HepG2 (cell line): ENCODE results near the gene C5AR1. TPM values are rescaled to one million over a fixed set of nuclear protein-coding genes. Genes with fewer than 3 reads are reported as not detected.
A peak's percentile ranks its signal among the peaks of the same experiment; 100 is the strongest.

Experiments used
- ATAC-seq: fragments of 200-7000 bp; cut with Tn5 transposase; 3 replicates; pipeline ENCODE4 v1.9.1; 2020; ENCODE audit warnings: mild to moderate bottlenecking, moderate library complexity
- BruUV-seq: library from RNA; stranded (reverse); fragments of 400-500 nt; replicated peaks from 2 replicates; lab custom pipeline; 2021; lab: Mats Ljungman, UMichigan
- CTCF ChIA-PET: fragments of 300-600 bp; formaldehyde crosslinking; extraction: SDS; loops from one replicate; lab custom pipeline; 2021; ENCODE audit warnings: low total read pairs, inconsistent platforms, low intra/inter-chr PET ratio; lab: Yijun Ruan, JAX
- POLR2A ChIA-PET: fragments of 350-600 bp; sonication (Branson Sonifier 250); formaldehyde crosslinking; loops from one replicate; lab custom pipeline; 2020; ENCODE audit warnings: antibody characterized with exemption, inconsistent platforms; lab: Yijun Ruan, JAX
- DNase-seq: peaks from one replicate; pipeline ENCODE4 v3.0.0-alpha.2; 2015; ENCODE audit warnings: low spot score
- FAIRE-seq: peaks from 3 replicates; lab custom pipeline; 2011; peaks lifted over from hg19 to GRCh38; lab: Jason Lieb, UNC
- H2AFZ ChIP-seq: one replicate; pipeline ENCODE4 v1.6.1; 2011; ENCODE audit warnings: low read length, inconsistent platforms
- H3K27ac ChIP-seq: fragments of 300-600 bp; 3 replicates; pipeline ENCODE4 v1.8.0; 2011; ENCODE audit warnings: mixed run types, mild to moderate bottlenecking, mixed read lengths, low read length, inconsistent platforms; ENCODE audit not compliant: insufficient read depth; ENCODE audit errors: extremely low read length
- H3K27me3 ChIP-seq, 2 experiments: fragments of 200-600 bp in 1 of 2; 2 replicates in 1 of 2; 3 replicates in 1 of 2; pipeline versions ENCODE4 v1.6.0 to v1.8.0; 2011; ENCODE audit warnings: low read length in 2 of 2, mild to moderate bottlenecking in 2 of 2, moderate library complexity in 2 of 2, inconsistent platforms in 1 of 2; ENCODE audit not compliant: insufficient read depth in 2 of 2, control insufficient read depth in 1 of 2
- H3K36me3 ChIP-seq, 2 experiments: fragments of 200-600 bp in 1 of 2; replicated peaks in 1 of 2; 2 replicates in 1 of 2; 3 replicates in 1 of 2; pipeline versions ENCODE4 v1.5.1 to v1.8.0; 2011; ENCODE audit warnings: low read length in 2 of 2, inconsistent platforms in 1 of 2; ENCODE audit not compliant: insufficient read depth in 2 of 2, control insufficient read depth in 1 of 2
- H3K4me1 ChIP-seq: 2 replicates; pipeline ENCODE4 v1.5.1; 2012; ENCODE audit warnings: low read length, inconsistent platforms; ENCODE audit not compliant: insufficient read depth
- H3K4me2 ChIP-seq: 2 replicates; pipeline ENCODE4 v1.6.0; 2011; ENCODE audit warnings: low read depth, low read length, inconsistent platforms
- H3K4me3 ChIP-seq, 3 experiments: fragments of 200-600 bp in 1 of 3; sonication (generic), shearing (Covaris generic) in 1 of 3; replicated peaks in 1 of 3; 2 replicates each; pipeline ENCODE4 v1.5.1; 2011 to 2016; ENCODE audit warnings: low read length in 3 of 3, inconsistent platforms in 2 of 3, low read depth in 2 of 3, mild to moderate bottlenecking in 2 of 3, control low read depth in 1 of 3, mixed read lengths in 1 of 3; ENCODE audit not compliant: insufficient read depth in 1 of 3
- H3K79me2 ChIP-seq: one replicate; pipeline ENCODE4 v1.6.1; 2011; ENCODE audit warnings: low read length, inconsistent platforms; ENCODE audit not compliant: insufficient read depth
- H3K9ac ChIP-seq: 2 replicates; pipeline ENCODE4 v1.6.0; 2011; ENCODE audit warnings: mild to moderate bottlenecking, low read depth, low read length, inconsistent platforms; ENCODE audit not compliant: insufficient read depth
- H3K9me3 ChIP-seq: 2 replicates; pipeline ENCODE4 v1.5.1; 2012; ENCODE audit warnings: mild to moderate bottlenecking, low read length
- H4K20me1 ChIP-seq: 2 replicates; pipeline ENCODE4 v1.6.0; 2011; ENCODE audit warnings: inconsistent platforms, mild to moderate bottlenecking, low read length, moderate library complexity; ENCODE audit not compliant: insufficient read depth
- ATF7-NPFF ChIP-seq: sonication (generic); formaldehyde crosslinking; IDR thresholded peaks from 2 replicates; pipeline ENCODE4 v1.8.1; 2023; ENCODE audit warnings: mild to moderate bottlenecking, low read depth, missing genetic modification reagents, moderate library complexity
- MAF1 ChIP-seq: sonication (generic); formaldehyde crosslinking; IDR thresholded peaks from 2 replicates; pipeline ENCODE4 v1.5.0; 2020; ENCODE audit warnings: missing genetic modification reagents, borderline replicate concordance
- NFE2L1 ChIP-seq: sonication (generic); formaldehyde crosslinking; IDR thresholded peaks from 2 replicates; pipeline ENCODE4 v1.4.0; 2020; ENCODE audit warnings: missing genetic modification reagents, mild to moderate bottlenecking, borderline replicate concordance
- SALL1 ChIP-seq: sonication (generic); formaldehyde crosslinking; IDR thresholded peaks from 2 replicates; pipeline ENCODE4 v1.8.0; 2022; ENCODE audit warnings: mild to moderate bottlenecking, missing genetic modification reagents
- ZBTB38 ChIP-seq: sonication (generic); formaldehyde crosslinking; IDR thresholded peaks from 2 replicates; pipeline ENCODE4 v1.5.1; 2020; ENCODE audit warnings: mild to moderate bottlenecking, missing genetic modification reagents
- ZNF354B ChIP-seq: sonication (generic); formaldehyde crosslinking; IDR thresholded peaks from 2 replicates; pipeline ENCODE4 v1.8.0; 2022; ENCODE audit warnings: mild to moderate bottlenecking, missing genetic modification reagents
- WGBS: methylation state at CpG from one replicate; pipeline ENCODE4 v1.1.6; 2017; ENCODE audit warnings: low lambda C conversion rate; 5-methylcytosine and 5-hydroxymethylcytosine counted together
- in situ Hi-C: cut with HindIII; loops from 2 replicates; pipeline ENCODE4 v1.10.0; 2017; ENCODE audit warnings: low pct_unique_long_range_greater_than_20kb; ENCODE audit not compliant: extremely low pct_ligation_motif_present
- intact Hi-C: fragments of 100-400 bp; cut with micrococcal nuclease; formaldehyde crosslinking; loops from one replicate; pipeline ENCODE4 v1.10.0; 2022; ENCODE audit not compliant: unreplicated experiment
- polyA plus RNA-seq, 8 experiments: library from polyadenylated mRNA; depleted of rRNA in 3 of 8; stranded (reverse) in 7 of 8; unstranded in 1 of 8; fragments of >200 nt; fragmentation: Illumina TruSeq in 4 of 8; extraction: Trizol in 4 of 8; gene quantifications; 2 replicates each; pipeline versions ENCODE4 v1.2.1 to v1.2.3, GENCODE V29; 2011 to 2016; ENCODE audit warnings: low read depth in 4 of 8, missing spikeins in 1 of 8, mixed read lengths in 1 of 8; ENCODE audit not compliant: insufficient read depth in 1 of 8
- total RNA-seq, 5 experiments: library from RNA; depleted of rRNA; stranded (reverse); fragments of >200 nt; fragmentation: Illumina TruSeq; extraction: Trizol; gene quantifications; 2 replicates each; pipeline ENCODE4 v1.2.3, GENCODE V29; 2016; ENCODE audit warnings: low read depth in 1 of 5
- TF ChIP-seq, protein P1 (sequence below): sonication (generic); formaldehyde crosslinking; IDR thresholded peaks from 2 replicates; pipeline ENCODE4 v1.5.0; 2020; ENCODE audit warnings: mild to moderate bottlenecking, missing genetic modification reagents
- TF ChIP-seq, protein P2 (sequence below): sonication (generic); formaldehyde crosslinking; IDR thresholded peaks from 2 replicates; pipeline ENCODE4 v1.4.0; 2020; ENCODE audit warnings: missing genetic modification reagents, borderline replicate concordance
- TF ChIP-seq, protein P3 (sequence below): IDR thresholded peaks from 2 replicates; pipeline ENCODE4 v1.4.0; 2020; ENCODE audit warnings: mild to moderate bottlenecking, missing genetic modification reagents

C5AR1 gene
- total and polyA plus RNA-seq, 2 of the 13 experiments (the other 11 are each of a cell fraction or from before 2014, with no cell fraction given), result 0.07 to 1.6 TPM

DNA sequence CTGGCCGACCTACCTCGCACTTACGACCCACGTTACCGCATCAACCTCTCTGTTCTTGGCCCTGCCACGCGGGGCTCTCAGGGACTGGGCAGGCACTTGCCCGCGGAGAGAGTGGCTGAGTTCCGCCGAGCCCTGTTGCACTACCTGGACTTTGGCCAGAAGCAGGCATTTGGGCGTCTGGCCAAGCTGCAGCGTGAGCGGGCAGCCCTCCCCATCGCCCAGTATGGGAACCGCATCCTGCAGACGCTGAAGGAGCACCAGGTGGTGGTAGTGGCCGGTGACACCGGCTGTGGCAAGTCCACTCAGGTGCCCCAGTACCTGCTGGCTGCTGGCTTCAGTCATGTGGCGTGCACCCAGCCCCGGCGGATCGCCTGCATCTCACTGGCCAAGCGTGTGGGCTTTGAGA, 43.6 kb downstream of the C5AR1 start (continued):
- TF ChIP-seq, protein P1, sequence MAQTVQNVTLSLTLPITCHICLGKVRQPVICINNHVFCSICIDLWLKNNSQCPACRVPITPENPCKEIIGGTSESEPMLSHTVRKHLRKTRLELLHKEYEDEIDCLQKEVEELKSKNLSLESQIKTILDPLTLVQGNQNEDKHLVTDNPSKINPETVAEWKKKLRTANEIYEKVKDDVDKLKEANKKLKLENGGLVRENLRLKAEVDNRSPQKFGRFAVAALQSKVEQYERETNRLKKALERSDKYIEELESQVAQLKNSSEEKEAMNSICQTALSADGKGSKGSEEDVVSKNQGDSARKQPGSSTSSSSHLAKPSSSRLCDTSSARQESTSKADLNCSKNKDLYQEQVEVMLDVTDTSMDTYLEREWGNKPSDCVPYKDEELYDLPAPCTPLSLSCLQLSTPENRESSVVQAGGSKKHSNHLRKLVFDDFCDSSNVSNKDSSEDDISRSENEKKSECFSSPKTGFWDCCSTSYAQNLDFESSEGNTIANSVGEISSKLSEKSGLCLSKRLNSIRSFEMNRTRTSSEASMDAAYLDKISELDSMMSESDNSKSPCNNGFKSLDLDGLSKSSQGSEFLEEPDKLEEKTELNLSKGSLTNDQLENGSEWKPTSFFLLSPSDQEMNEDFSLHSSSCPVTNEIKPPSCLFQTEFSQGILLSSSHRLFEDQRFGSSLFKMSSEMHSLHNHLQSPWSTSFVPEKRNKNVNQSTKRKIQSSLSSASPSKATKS (CRISPR knock-in tag), result no peak
- TF ChIP-seq MAF1 (CRISPR knock-in tag) (no peak), SALL1 (CRISPR knock-in tag) (peak; percentile 81), ATF7-NPFF (CRISPR knock-in tag) (peak; percentile 64; the same call in 1 of the 2 replicates), NFE2L1 (CRISPR knock-in tag) (no peak)
- TF ChIP-seq, protein P2, sequence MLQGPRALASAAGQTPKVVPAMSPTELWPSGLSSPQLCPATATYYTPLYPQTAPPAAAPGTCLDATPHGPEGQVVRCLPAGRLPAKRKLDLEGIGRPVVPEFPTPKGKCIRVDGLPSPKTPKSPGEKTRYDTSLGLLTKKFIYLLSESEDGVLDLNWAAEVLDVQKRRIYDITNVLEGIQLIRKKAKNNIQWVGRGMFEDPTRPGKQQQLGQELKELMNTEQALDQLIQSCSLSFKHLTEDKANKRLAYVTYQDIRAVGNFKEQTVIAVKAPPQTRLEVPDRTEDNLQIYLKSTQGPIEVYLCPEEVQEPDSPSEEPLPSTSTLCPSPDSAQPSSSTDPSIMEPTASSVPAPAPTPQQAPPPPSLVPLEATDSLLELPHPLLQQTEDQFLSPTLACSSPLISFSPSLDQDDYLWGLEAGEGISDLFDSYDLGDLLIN (CRISPR knock-in tag), result peak; percentile 32; the same call in 1 of the 2 replicates

DNA sequence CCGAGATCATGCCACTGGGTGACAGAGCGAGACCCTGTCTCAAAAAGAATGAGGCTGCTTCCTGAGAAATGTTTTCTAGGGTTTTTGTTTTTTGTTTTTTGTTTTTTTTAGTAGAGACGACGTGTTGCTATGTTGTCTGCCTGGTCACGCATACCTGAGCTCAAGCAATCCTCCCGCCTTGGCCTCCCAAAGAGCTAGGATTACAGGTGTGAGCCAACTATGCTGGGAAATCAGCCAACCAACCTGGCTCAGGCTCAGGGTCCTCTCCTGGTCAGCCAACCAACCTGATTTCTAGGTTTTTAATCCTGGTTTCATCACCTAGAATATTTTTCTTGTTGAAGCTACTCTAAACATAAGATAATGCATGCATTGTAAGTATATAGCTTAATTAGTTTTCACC, 47.2 kb downstream of the C5AR1 start:
- Histone ChIP-seq H3K4me2 (no peak overlapping the region), H3K79me2 (peaks cover 7% of the 10 kb centered on the region), H3K4me3 (no peak overlapping the region), H3K9me3 (no peaks in the 10 kb centered on the region), H4K20me1 (peaks cover 4% of the 10 kb centered on the region; the same call in 1 of the 2 replicates), H3K27me3 (no peaks in the 10 kb centered on the region), H3K27ac (no peak overlapping the region), H2AFZ (no peak overlapping the region), H3K9ac (no peak overlapping the region), H3K4me1 (peaks cover 23% of the 10 kb centered on the region), H3K36me3 (peaks cover 36 to 68% of the 10 kb centered on the region in 2 experiments)
- BruUV-seq, result no TSS peak
- DNase-seq, result no peak
- no peak for FAIRE-seq
- CTCF ChIA-PET, result no interaction called here
- POLR2A ChIA-PET, result interaction anchor here (0.9 kb wide), 1 partner anchor 8 kb away, joined by 3 read pairs; the partner anchor contains the start of gene DHX34
- intact Hi-C loops, result no loop called here
- in situ Hi-C loops, result no loop called here
- over 99% methylated on average over 6 of the region's 6 CpGs for WGBS
- no peak for ATAC-seq
- TF ChIP-seq ZNF354B (CRISPR knock-in tag), result no peak
- TF ChIP-seq, protein P3, sequence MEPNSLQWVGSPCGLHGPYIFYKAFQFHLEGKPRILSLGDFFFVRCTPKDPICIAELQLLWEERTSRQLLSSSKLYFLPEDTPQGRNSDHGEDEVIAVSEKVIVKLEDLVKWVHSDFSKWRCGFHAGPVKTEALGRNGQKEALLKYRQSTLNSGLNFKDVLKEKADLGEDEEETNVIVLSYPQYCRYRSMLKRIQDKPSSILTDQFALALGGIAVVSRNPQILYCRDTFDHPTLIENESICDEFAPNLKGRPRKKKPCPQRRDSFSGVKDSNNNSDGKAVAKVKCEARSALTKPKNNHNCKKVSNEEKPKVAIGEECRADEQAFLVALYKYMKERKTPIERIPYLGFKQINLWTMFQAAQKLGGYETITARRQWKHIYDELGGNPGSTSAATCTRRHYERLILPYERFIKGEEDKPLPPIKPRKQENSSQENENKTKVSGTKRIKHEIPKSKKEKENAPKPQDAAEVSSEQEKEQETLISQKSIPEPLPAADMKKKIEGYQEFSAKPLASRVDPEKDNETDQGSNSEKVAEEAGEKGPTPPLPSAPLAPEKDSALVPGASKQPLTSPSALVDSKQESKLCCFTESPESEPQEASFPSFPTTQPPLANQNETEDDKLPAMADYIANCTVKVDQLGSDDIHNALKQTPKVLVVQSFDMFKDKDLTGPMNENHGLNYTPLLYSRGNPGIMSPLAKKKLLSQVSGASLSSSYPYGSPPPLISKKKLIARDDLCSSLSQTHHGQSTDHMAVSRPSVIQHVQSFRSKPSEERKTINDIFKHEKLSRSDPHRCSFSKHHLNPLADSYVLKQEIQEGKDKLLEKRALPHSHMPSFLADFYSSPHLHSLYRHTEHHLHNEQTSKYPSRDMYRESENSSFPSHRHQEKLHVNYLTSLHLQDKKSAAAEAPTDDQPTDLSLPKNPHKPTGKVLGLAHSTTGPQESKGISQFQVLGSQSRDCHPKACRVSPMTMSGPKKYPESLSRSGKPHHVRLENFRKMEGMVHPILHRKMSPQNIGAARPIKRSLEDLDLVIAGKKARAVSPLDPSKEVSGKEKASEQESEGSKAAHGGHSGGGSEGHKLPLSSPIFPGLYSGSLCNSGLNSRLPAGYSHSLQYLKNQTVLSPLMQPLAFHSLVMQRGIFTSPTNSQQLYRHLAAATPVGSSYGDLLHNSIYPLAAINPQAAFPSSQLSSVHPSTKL, result no peak
- TF ChIP-seq ZBTB38 (CRISPR knock-in tag), result no peak
